Stimulated activated memory B cell treated with anti-CD40 and anti-IgM and Interleukin-4, amounts not matched to agents 10 μg/mL and 1 μg/mL and 100 μg/mL, for 72 hours (primary cell): ENCODE measurements around the gene IFNL3.
"Not testable (repeated sequence)": the region's sequence is repeated elsewhere in the genome, so short reads cannot be mapped to it uniquely, and the experiment has no call there.

Source experiments
- ATAC-seq: fragments of 150-1000 bp; cut with Tn5 transposase; 2 replicates; pipeline ENCODE4 v1.10.0; 2021
- H3K27ac Mint-ChIP-seq: one replicate; pipeline ENCODE4 v1.8.0; 2022; ENCODE audit warnings: mild to moderate bottlenecking, mixed read lengths
- H3K27me3 Mint-ChIP-seq: one replicate; pipeline ENCODE4 v1.8.0; 2022; ENCODE audit warnings: mixed read lengths
- H3K36me3 Mint-ChIP-seq: one replicate; pipeline ENCODE4 v1.8.0; 2022; ENCODE audit warnings: mixed read lengths
- H3K4me1 Mint-ChIP-seq: one replicate; pipeline ENCODE4 v1.8.0; 2022; ENCODE audit warnings: mixed read lengths
- H3K4me3 Mint-ChIP-seq: one replicate; pipeline ENCODE4 v1.8.0; 2022; ENCODE audit warnings: mild to moderate bottlenecking, moderate library complexity, mixed read lengths
- H3K9me3 Mint-ChIP-seq: one replicate; pipeline ENCODE4 v1.8.0; 2022; ENCODE audit warnings: mixed read lengths

Gene IFNL3

DNA sequence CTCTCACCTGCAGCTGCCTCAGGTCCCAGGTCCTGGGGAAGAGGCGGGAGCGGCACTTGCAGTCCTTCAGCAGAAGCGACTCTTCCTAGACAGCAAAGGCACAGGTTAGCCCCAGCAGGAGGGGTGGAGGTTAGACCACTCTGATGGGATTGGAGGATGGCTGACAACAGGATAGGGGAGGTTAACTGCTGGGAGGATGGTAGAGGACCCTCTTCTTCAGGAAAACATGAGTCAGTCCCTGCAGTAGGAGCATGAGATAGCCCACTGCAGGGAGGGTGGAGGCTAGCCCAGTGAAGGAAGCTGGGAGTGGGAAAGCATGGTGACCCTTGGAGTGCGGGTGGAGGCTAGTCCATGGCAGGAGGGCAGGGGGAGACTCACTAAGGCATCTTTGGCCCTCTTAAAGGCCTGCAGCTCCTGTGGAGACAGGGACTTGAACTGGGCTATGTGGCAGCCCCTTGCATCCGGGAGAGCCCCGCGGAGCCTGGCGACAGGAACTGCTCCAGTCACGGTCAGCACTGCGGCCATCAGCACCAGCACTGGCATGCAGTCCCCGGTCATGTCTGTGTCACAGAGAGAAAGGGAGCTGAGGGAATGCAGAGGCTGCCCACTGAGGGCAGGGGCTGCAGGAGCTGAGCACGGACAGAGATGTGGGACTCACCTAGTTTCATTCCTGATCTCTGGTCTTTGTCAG lies at the start of gene IFNL3:
TSS of gene IFNL3 (minus strand) at position 597 of the 691 bp plus-strand sequence. CDS start at position 558, 39 bp downstream.
- peaks cover 35% of the 10 kb centered on the region for H3K27me3 Mint-ChIP-seq
- H3K9me3 Mint-ChIP-seq, H3K4me1 Mint-ChIP-seq, ATAC-seq, H3K4me3 Mint-ChIP-seq, H3K27ac Mint-ChIP-seq, H3K36me3 Mint-ChIP-seq: not testable (repeated sequence)

GRCh38 chr19:39293394-39293793 lies 48.6 kb upstream of the IFNL3 start:
- no peaks in the 10 kb centered on the region for H3K4me1 Mint-ChIP-seq
- no peaks in the 10 kb centered on the region for H3K36me3 Mint-ChIP-seq
- no peaks in the 10 kb centered on the region for H3K9me3 Mint-ChIP-seq
- no peak overlapping the region for H3K4me3 Mint-ChIP-seq
- peaks cover 73% of the 10 kb centered on the region for H3K27me3 Mint-ChIP-seq
- H3K27ac Mint-ChIP-seq: no peak overlapping the region
- no peak for ATAC-seq

DNA sequence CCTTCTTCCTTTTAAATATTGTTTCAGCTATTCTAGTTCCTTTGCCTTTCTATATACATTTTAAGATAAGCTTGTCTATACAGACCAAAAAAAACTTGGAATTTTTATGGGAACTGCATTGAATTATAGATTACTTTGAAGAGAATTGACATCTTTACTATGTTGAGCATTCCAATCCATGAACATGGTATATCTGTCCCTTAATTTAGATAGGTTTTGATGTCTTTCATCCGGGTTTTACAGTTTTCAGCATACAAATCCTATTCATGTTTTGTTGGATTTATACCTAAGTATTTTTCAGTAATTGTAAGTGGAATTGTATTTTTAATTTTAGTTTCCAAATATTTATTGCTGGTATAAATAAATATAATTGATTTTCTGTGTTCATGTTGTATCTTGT lies 39.2 kb upstream of the IFNL3 start:
- Mint-ChIP-seq H3K9me3 (peaks cover 14% of the 10 kb centered on the region), H3K4me3 (no peak overlapping the region), H3K27me3 (peaks cover 30% of the 10 kb centered on the region), H3K4me1 (no peaks in the 10 kb centered on the region), H3K36me3 (no peaks in the 10 kb centered on the region), H3K27ac (no peak overlapping the region)
- ATAC-seq: no peak

GRCh38 chr19:39282021-39282420 lies 37.2 kb upstream of the IFNL3 start:
- Mint-ChIP-seq H3K27ac (no peak overlapping the region), H3K36me3 (no peaks in the 10 kb centered on the region), H3K4me3 (no peak overlapping the region), H3K4me1 (no peaks in the 10 kb centered on the region), H3K9me3 (peaks cover 11% of the 10 kb centered on the region), H3K27me3 (peaks cover 25% of the 10 kb centered on the region)
- ATAC-seq: no peak

DNA sequence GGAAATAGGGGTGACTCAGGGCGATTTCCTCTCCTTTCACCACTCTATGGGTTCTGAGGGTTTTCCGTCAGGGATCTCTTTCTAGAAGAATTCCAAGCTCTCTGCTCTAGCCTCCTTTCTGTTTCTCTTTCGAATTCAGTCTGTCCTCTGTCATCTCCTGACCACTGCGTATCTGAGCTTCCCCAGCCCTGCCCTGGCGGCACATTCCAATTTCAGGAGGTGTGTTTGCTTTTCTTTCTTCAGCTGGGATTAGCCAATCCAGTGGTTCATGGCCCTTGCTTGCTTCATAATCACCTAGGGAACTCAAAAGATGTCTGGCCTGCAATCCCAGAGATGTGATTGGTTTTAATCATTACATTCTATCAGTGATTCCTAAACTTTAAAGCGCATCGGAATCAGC lies 32.8 kb upstream of the IFNL3 start:
- H3K27me3 Mint-ChIP-seq: peaks cover 10% of the 10 kb centered on the region
- peaks cover 3% of the 10 kb centered on the region for H3K9me3 Mint-ChIP-seq
- ATAC-seq: no peak
- no peak overlapping the region for H3K4me3 Mint-ChIP-seq
- no peaks in the 10 kb centered on the region for H3K4me1 Mint-ChIP-seq
- H3K27ac Mint-ChIP-seq: no peak overlapping the region
- H3K36me3 Mint-ChIP-seq: no peaks in the 10 kb centered on the region

DNA sequence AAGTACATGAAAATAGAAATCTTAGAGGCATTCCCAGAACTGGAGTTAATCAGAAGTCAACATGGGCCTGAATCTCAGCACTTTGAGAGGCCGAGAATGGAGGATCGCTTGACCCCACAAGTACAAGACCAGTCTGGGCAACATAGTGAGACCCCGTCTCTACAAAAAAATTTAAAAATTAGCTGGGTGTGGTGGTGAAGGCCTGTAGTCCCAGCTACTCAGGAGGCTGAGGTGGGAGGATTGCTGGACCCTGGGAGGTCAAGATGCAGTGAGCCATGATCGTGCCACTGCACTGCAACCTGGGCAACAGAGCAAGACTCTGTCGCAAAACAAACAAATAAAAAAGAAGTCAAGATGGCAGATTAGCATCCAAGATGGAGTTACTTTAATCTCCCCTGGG lies 31.9 kb upstream of the IFNL3 start:
- no peak for ATAC-seq
- Mint-ChIP-seq H3K27ac (no peak overlapping the region), H3K27me3 (peaks cover 10% of the 10 kb centered on the region), H3K4me3 (no peak overlapping the region), H3K4me1 (no peaks in the 10 kb centered on the region), H3K9me3 (no peaks in the 10 kb centered on the region), H3K36me3 (no peaks in the 10 kb centered on the region)

- H3K27me3 Mint-ChIP-seq: peaks cover 18% of the 10 kb centered on the region
- no peak overlapping the region for H3K4me3 Mint-ChIP-seq
- ATAC-seq: no peak
- no peak overlapping the region for H3K27ac Mint-ChIP-seq
- H3K36me3 Mint-ChIP-seq: no peaks in the 10 kb centered on the region
- H3K4me1 Mint-ChIP-seq: no peaks in the 10 kb centered on the region
- no peaks in the 10 kb centered on the region for H3K9me3 Mint-ChIP-seq
These were observed 30.8 kb upstream of the IFNL3 start for GRCh38 chr19:39275578-39275977.

DNA sequence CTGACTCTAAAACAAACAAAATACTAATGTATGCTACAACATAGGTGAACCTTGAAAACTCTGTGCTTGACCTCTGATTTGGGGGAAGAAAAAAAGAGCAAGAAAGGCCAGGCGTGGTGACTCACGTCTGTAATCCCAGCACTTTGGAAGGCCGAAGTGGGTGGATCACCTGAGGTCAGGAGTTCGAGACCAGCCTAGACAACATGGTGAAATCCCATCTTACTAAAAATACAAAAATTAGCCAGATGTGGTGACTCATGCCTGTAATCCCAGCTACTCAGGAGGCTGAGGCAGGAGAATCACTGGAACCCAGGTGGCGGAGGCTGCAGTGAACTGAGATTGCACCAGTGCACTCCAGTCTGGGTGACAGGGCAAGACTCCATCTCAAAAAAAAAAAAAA lies 29.1 kb upstream of the IFNL3 start:
- not testable (repeated sequence) for H3K4me1 Mint-ChIP-seq, ATAC-seq, H3K4me3 Mint-ChIP-seq, H3K27ac Mint-ChIP-seq, H3K36me3 Mint-ChIP-seq, H3K9me3 Mint-ChIP-seq
- H3K27me3 Mint-ChIP-seq: peaks cover 35% of the 10 kb centered on the region

- Mint-ChIP-seq H3K27ac (no peak overlapping the region), H3K4me1 (no peaks in the 10 kb centered on the region), H3K27me3 (peaks cover 45% of the 10 kb centered on the region), H3K9me3 (no peaks in the 10 kb centered on the region), H3K36me3 (no peaks in the 10 kb centered on the region), H3K4me3 (no peak overlapping the region)
- ATAC-seq: no peak
These were observed 25.4 kb upstream of the IFNL3 start for GRCh38 chr19:39270036-39270871.

GRCh38 chr19:39269369-39269768 lies 24.6 kb upstream of the IFNL3 start:
- peaks cover 54% of the 10 kb centered on the region for H3K27me3 Mint-ChIP-seq
- not testable (repeated sequence) for H3K4me1 Mint-ChIP-seq, ATAC-seq, H3K27ac Mint-ChIP-seq, H3K9me3 Mint-ChIP-seq, H3K36me3 Mint-ChIP-seq, H3K4me3 Mint-ChIP-seq

DNA sequence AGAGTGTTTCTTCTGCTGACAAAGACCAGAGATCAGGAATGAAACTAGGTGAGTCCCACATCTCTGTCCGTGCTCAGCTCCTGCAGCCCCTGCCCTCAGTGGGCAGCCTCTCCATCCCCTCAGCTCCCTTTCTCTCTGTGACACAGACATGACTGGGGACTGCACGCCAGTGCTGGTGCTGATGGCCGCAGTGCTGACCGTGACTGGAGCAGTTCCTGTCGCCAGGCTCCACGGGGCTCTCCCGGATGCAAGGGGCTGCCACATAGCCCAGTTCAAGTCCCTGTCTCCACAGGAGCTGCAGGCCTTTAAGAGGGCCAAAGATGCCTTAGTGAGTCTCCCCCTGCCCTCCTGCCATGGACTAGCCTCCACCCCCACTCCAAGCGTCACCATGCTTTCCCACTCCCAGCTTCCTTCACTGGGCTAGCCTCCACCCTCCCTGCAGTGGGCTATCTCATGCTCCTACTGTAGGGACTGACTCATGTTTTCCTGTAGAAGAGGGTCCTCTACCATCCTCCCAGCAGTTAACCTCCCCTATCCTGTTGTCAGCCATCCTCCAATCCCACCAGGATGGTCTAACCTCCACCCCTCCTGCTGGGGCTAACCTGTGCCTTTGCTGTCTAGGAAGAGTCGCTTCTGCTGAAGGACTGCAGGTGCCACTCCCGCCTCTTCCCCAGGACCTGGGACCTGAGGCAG lies 23.9 kb upstream of the IFNL3 start:
- H3K4me3 Mint-ChIP-seq, H3K36me3 Mint-ChIP-seq: not testable (repeated sequence)

DNA sequence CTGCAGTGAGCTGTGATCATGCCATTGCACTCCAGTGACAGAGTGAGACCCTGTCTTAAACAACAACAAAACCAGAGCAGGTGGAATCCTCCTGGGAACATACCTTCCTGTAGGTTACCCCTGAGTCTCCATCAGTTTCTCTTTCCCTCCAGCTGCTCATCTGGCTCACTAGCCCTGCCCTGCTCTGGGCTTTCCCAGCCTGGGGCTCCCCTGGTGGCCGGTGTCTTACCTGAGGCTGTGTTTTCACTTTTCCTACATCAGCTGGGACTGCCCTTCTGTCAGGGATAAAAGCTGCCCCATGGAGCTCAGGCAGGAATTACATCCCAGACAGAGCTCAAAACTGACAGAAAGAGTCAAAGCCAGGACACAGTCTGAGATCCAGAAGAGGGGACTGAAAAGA lies 23.3 kb upstream of the IFNL3 start, which contains the start of gene IFNL2:
TSS of gene IFNL2 (plus strand) at position 312 of the 400 bp plus-strand sequence. CDS start 173 bp downstream, outside the sequence.
- not testable (repeated sequence) for ATAC-seq, H3K9me3 Mint-ChIP-seq, H3K27ac Mint-ChIP-seq, H3K4me3 Mint-ChIP-seq, H3K4me1 Mint-ChIP-seq, H3K36me3 Mint-ChIP-seq
- peaks cover 67% of the 10 kb centered on the region for H3K27me3 Mint-ChIP-seq

More for the DNA sequence above, 23.9 kb upstream of the IFNL3 start:
- not testable (repeated sequence) for H3K9me3 Mint-ChIP-seq, H3K27ac Mint-ChIP-seq, H3K4me1 Mint-ChIP-seq, ATAC-seq
- peaks cover 61% of the 10 kb centered on the region for H3K27me3 Mint-ChIP-seq

DNA sequence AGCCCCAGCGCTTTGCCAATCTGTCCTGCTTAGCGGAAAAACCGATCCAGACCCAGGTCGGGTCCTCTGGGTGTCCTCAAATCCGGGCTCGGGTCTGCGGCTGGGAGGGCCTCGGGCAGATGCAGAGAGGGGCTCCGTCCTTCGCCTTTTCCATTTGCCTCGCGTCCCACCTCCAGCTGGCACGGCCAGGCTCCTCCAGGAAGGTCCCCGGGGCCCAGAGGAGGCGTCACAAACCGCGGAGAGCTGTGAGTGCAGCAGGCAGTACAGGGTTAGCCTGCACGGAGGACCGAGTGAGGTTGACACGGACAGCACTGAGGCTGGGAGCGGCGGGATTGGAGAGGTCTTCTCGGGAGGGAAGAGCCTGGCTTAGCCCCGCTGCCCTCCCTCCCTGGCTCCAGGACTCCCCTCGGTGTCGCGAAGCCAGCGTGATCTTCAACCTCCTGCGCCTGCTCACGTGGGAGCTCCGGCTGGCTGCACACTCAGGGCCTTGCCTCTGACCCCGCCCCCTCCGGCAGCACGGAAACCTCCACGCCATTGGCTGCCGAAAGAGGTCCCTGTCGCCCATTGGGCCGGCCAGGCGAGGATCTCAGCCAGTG lies 20.6 kb upstream of the IFNL3 start:
- Mint-ChIP-seq H3K36me3 (no peaks in the 10 kb centered on the region), H3K27me3 (peaks cover 72% of the 10 kb centered on the region), H3K27ac (no peak overlapping the region), H3K4me1 (no peaks in the 10 kb centered on the region), H3K9me3 (no peaks in the 10 kb centered on the region), H3K4me3 (no peak overlapping the region)
- no peak for ATAC-seq

DNA sequence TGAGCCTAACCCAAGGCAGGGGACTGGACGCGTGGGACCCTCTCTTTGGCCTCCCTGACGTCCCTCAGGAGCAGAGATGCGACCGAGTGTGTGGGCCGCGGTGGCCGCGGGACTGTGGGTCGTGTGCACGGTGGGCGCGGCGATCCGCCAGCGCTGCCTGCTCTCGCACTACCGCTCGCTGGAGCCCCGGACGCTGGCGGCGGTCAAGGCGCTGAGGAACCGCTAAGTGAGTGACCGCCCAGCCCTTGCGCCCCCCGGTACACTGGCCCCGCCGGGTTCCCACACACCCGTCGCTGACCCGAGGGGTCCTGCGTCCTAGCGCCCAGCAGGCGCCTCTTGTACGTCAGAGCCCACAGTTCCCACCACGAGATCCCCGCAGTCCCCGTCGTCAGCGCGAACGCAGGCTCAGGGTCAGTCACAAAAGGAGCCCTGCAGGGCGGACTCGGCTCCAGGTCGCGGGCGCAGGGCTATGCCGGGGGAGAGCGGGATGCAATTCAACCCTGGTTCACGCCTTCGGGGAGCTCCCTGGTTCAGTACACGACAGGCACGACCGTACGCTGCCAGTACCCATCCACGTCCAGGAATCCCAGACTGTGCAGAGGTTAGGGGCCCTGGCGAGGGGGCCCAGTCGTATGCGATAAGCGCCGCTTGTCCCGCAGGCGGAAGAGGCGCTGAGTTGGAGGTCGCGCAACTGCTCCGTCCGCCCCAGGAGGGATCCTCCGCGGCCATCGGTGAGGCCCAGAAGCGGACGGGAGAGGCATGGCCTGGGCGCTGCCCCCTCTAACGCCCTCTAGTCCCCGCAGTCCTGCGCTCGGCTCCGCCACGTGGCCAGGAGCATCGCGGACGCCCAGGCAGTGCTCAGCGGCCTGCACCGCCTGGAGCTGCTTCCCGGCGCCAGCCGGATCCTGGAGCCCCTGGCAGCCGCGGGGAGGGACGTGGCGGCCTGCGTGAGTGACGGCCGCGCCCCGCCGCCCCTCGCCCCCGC lies 19.8 kb upstream of the IFNL3 start:
- H3K27me3 Mint-ChIP-seq: peaks cover 64% of the 10 kb centered on the region

More for the DNA sequence above, 19.8 kb upstream of the IFNL3 start:
- H3K4me1 Mint-ChIP-seq: no peaks in the 10 kb centered on the region
- H3K36me3 Mint-ChIP-seq: no peaks in the 10 kb centered on the region
- ATAC-seq: no peak
- H3K27ac Mint-ChIP-seq: no peak overlapping the region
- H3K9me3 Mint-ChIP-seq: no peaks in the 10 kb centered on the region
- no peak overlapping the region for H3K4me3 Mint-ChIP-seq
